Coronary artery (tissue), 2 donors: Measurements from ENCODE around the gene PI4KA.

Experiments
- DNase-seq: peaks from one replicate; pipeline ENCODE4 v3.0.0-alpha.2; 2017; ENCODE audit warnings: low spot score
- H3K27ac ChIP-seq, 2 donors: fragments of 200-600 bp; sonication (generic); one replicate each; pipeline ENCODE4 v1.5.1; 2016 to 2019
- H3K4me3 ChIP-seq: fragments of 200-600 bp; sonication (generic); 2 replicates; pipeline ENCODE4 v1.5.1; 2016; ENCODE audit warnings: mild to moderate bottlenecking, moderate library complexity
- CTCF ChIP-seq: fragments of 200-600 bp; sonication (generic); IDR thresholded peaks from one replicate; pipeline ENCODE4 v1.5.1; 2019; ENCODE audit warnings: antibody characterized with exemption

Gene PI4KA

GRCh38 chr22:20857247-20857643 lies 1.4 kb downstream of the PI4KA start:
- peak overlapping the region; percentile 95 for H3K4me3 ChIP-seq
- DNase-seq, result no peak
- H3K27ac ChIP-seq, result peak overlapping the region in 1 of 2 donors; percentile 2

GRCh38 chr22:20853236-20853660 lies 5.4 kb downstream of the PI4KA start:
- TF ChIP-seq CTCF, result no peak
- H3K4me3 ChIP-seq, result no peak overlapping the region
- no peak for DNase-seq
- no peak overlapping the region for H3K27ac ChIP-seq

More at GRCh38 chr22:20857247-20857643, 1.4 kb downstream of the PI4KA start:
- TF ChIP-seq CTCF, result no peak

GRCh38 chr22:20852503-20852902 lies 6.1 kb downstream of the PI4KA start:
- Histone ChIP-seq H3K4me3 (no peak overlapping the region), H3K27ac (no peak overlapping the region)
- DNase-seq, result no peak
- TF ChIP-seq CTCF, result no peak

GRCh38 chr22:20852076-20852475 lies 6.5 kb downstream of the PI4KA start:
- no peak for TF ChIP-seq CTCF
- Histone ChIP-seq H3K4me3 (no peak overlapping the region), H3K27ac (no peak overlapping the region)
- DNase-seq, result no peak

- no peak overlapping the region for H3K27ac ChIP-seq
- no peak for DNase-seq
- no peak overlapping the region for H3K4me3 ChIP-seq
- TF ChIP-seq CTCF, result no peak
Observed at GRCh38 chr22:20847318-20847822, 11.2 kb downstream of the PI4KA start.

GRCh38 chr22:20844055-20845037 lies 14.3 kb downstream of the PI4KA start:
- no peak overlapping the region for H3K4me3 ChIP-seq
- TF ChIP-seq CTCF, result no peak
- no peak overlapping the region for H3K27ac ChIP-seq
- DNase-seq, result no peak
